GM19372 (cell line): ENCODE measurements around the gene RNF6.

Source experiments
- ATAC-seq: cut with Tn5 transposase; IDR thresholded peaks from one replicate; pipeline ENCODE4 v1.9.1; 2021; ENCODE audit warnings: mild to moderate bottlenecking, low read depth, moderate library complexity; ENCODE audit not compliant: unreplicated experiment

Gene RNF6

GRCh38 chr13:26168237-26168814 is 53.8 kb downstream of the RNF6 start:
- no peak for ATAC-seq

- ATAC-seq: no peak
Measured at GRCh38 chr13:26163812-26164211, 58.3 kb downstream of the RNF6 start.
